Fibroblast of skin of right biceps (primary cell): ENCODE data around the gene AGAP1.
"Not testable (repeated sequence)": the region's sequence is repeated elsewhere in the genome, so short reads cannot be mapped to it uniquely, and the experiment has no call there.

Experiments used
- DNase-seq: peaks from one replicate; pipeline ENCODE4 v3.0.0-alpha.2; 2013

AGAP1 gene

DNA sequence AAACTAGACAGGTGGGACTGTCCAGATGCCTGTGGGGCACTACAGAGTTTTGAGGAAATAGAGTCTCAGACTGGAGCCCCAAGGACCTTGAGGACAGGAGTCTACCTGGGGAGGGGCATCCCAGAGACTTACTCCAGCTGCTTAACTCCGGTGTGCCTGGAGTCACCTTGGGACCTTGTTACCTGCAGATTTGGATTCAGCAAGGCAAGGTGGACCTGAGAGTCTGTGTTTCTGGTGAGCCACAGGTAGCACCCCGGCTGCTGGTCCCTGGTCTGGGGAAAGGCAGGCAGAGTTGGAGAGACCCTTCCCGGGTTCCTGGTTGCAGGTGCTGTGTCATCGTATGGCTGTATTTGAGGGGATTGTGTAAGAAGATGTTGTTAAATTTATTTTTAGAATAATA is 102.4 kb downstream of the AGAP1 start:
- DNase-seq: no peak

- no peak for DNase-seq
Measured at GRCh38 chr2:235597081-235597615, 103.3 kb downstream of the AGAP1 start.

DNA sequence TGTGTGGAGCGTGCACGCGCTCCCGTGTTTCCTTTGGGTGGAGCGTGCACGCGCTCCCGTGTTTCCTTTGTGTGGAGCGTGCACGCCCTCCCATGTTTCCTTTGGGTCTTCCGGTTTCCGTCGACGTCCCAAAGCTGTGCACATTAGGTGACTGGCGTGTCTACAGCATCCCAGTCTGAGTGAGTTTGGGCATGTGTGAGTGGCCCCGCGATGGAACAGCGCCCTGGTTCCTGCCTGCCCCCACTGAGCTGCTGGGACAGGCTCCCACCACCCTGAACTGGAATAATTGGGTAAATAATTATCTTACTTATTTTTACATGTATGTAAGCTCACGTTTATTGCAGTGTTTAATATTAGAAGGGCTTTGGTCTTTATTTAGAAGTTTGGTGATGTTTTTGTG is 104.2 kb downstream of the AGAP1 start:
- no peak for DNase-seq

GRCh38 chr2:235598532-235599531 is 105.0 kb downstream of the AGAP1 start:
- no peak for DNase-seq

GRCh38 chr2:235599596-235600338 is 105.9 kb downstream of the AGAP1 start:
- no peak for DNase-seq

GRCh38 chr2:235600406-235600805 is 106.6 kb downstream of the AGAP1 start:
- DNase-seq: no peak

GRCh38 chr2:235600926-235601325 is 107.1 kb downstream of the AGAP1 start:
- no peak for DNase-seq

- DNase-seq: no peak
Measured at GRCh38 chr2:235601960-235602704, 108.3 kb downstream of the AGAP1 start.

DNA sequence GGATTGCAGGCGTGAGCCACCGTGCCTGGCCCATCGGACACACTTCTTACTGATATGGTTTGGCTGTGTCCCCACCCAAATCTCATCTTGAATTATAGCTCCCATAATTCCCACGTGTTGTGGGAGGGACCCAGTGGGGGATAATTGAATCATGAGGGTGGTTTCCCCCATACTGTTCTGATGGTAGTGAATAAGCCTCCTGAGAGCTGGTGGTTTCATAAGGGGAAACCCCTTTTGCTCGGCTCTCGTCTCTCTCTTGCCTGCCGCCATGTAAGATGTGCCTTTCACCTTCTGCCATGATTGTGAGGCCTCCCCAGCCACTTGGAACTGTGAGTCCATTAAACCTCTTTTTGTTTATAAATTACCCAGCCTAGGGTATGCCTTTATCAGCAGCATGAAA is 109.1 kb downstream of the AGAP1 start:
- DNase-seq: not testable (repeated sequence)

GRCh38 chr2:235603659-235604058 is 109.8 kb downstream of the AGAP1 start:
- DNase-seq: no peak

- peak; percentile 96 for DNase-seq
Measured at GRCh38 chr2:235605312-235606003, 111.6 kb downstream of the AGAP1 start.

GRCh38 chr2:235606004-235606715 is 112.3 kb downstream of the AGAP1 start:
- DNase-seq: peak; percentile 38

- DNase-seq: no peak
Measured at GRCh38 chr2:235607546-235608199, 113.8 kb downstream of the AGAP1 start.

DNA sequence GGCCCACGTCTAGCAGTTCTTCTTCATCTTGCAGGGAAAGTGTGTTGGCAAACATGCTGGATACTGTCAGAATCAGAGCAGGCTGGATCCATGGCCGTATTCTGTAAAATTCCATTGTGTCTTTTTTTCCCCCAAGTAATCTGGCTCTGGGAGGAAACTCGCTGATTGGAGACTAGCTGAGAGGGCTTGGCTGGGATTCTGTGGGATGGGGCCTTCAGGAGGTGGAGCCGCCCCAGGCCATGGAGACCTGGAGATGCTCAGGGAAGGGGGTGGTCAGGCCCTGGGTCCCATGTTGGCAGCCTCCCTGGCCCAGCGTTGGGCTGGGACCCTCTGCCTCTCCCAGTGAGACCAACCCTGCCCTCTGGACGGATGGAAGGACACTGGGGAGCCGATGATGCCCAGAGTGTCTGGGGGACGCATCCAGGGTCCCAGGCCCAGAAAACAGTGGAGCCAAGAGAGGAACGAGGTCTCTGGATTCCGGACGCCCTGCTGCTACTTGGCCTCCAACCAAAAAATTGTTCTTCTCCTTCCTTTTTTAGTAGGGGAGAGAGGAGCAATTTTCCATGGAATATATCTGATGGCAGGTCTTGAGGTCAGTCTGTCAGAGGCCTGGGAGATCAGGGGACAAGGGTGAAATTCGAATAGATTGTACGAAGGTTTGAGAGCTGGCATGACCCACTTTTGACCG is 114.5 kb downstream of the AGAP1 start:
- DNase-seq: no peak

DNA sequence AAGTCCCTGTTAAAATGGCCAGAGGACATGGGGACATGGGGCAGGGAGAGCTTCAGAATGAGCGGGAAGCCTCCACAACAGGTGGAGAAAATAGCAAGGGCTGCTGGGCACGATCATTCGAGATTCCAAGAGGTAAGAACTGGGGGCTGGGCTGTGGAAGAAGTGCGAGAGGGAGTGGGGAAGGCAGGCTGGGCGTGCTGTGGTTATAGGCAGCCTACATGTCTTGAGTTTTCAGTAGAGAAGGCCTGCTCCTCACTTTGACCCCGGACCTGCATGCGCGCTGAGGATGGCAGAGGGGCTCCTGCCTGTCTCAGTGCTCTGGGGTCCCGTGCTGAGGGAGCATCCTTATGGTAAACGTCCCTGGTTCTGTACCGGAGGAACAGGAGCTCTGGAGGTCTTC is 115.5 kb downstream of the AGAP1 start:
- no peak for DNase-seq

DNA sequence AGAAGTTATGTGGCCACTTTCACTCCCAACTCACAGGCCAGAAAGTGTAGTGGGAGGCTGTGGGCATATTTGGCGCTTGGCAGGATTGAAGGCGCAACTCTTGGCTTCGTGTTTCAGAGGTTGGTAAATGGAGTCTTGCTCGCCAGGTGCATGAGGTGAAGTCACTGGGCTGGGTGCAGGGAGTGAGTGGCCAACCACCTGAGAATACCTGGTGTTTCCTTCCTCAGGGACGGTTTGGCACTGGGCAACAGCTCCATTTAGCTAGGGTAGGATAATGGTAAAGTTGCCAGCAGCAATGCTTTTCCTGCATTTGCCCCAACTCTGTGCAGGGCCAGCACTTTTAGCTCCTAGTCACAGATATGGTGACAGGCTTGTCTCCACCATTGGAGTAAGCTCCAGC is 115.9 kb downstream of the AGAP1 start:
- no peak for DNase-seq

- DNase-seq: no peak
Measured at GRCh38 chr2:235610696-235611257, 116.9 kb downstream of the AGAP1 start.

- no peak for DNase-seq
Measured at GRCh38 chr2:235611349-235611748, 117.5 kb downstream of the AGAP1 start.

DNA sequence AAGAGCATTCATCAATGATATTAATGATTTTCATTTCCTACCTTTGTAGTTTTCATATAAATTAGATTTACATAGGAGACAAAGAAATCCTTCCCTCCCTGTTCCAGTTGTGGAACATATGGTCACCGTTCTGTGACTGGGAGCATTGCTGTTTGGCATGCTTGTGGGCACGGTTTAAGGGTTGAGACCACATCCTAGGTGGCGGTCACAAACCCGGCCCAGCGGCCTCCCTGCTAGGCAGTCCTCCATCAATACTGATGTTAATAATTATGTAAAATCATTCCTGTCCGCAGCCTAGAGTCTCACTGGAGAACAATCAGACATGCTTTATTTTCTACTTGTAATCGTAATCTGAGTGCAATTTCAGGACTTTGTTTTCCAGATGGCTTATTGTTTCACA is 117.9 kb downstream of the AGAP1 start:
- DNase-seq: no peak
